Pancreas (tissue), 10 donors: ENCODE data around the gene LSAMP. TPM values are rescaled to one million over a fixed set of nuclear protein-coding genes. Genes with fewer than 3 reads are reported as not detected.

Source experiments
- ATAC-seq, 4 donors: fragments of 200-7000 bp; cut with Tn5 transposase; one replicate each; pipeline versions ENCODE4 v1.8.0 to v1.9.1; 2020; ENCODE audit warnings: mild to moderate bottlenecking in 4 of 4, moderate library complexity in 4 of 4
- DNase-seq, 6 donors: peaks; one replicate each; pipeline ENCODE4 v3.0.0-alpha.2; 2020
- FAIRE-seq: peaks from 2 replicates; lab custom pipeline; 2012; peaks lifted over from hg19 to GRCh38; lab: Jason Lieb, UNC
- H3K27ac ChIP-seq, 4 donors: fragments of 200-600 bp; sonication (generic); 1 replicate in 3 of 4; 2 replicates in 1 of 4; pipeline versions ENCODE4 v1.5.0 to v1.8.0; 2020
- H3K27me3 ChIP-seq, 4 donors: fragments of 200-600 bp; one replicate each; pipeline ENCODE4 v1.8.0; 2021
- H3K36me3 ChIP-seq, 3 donors: fragments of 200-600 bp; sonication (generic) in 1 of 3; one replicate each; pipeline versions ENCODE4 v1.5.0 to v1.8.0; 2020 to 2021
- H3K4me1 ChIP-seq, 3 donors: fragments of 200-600 bp; one replicate each; pipeline ENCODE4 v1.8.0; 2021
- H3K4me3 ChIP-seq, 4 donors: fragments of 200-600 bp; sonication (generic) in 2 of 4; one replicate each; pipeline versions ENCODE4 v1.5.0 to v1.8.0; 2020 to 2021
- H3K9me3 ChIP-seq, 4 donors: fragments of 200-600 bp; one replicate each; pipeline ENCODE4 v1.8.0; 2021
- WGBS, 2 donors: extraction: QIAGEN DNeasy Blood & Tissue Kit; methylation state at CpG; one replicate each; pipeline ENCODE4 v1.1.7; 2013; 5-methylcytosine and 5-hydroxymethylcytosine counted together
- intact Hi-C, 3 donors: fragments of 100-400 bp; cut with DNase I; formaldehyde crosslinking; loops; one replicate each; pipeline versions ENCODE4 v1.11.1 to v1.14.2; 2022
- polyA plus RNA-seq, 2 donors: library from polyadenylated mRNA; stranded (reverse); fragments of 200-250 nt; gene quantifications; one replicate each; pipeline ENCODE4 v1.2.3, GENCODE V29; 2013
- total RNA-seq, 6 donors: library from RNA; stranded (reverse); fragmentation: NEBNext Ultra II Directional in 4 of 6; extraction: Animal tissue kit (Norgen Biotek cat#: 25700) in 4 of 6; gene quantifications; one replicate each; pipeline versions ENCODE4 v1.2.1 to v1.2.4, GENCODE V29; 2021 to 2023
- TF ChIP-seq, protein P1 (sequence below), 4 donors: fragments of 200-600 bp; sonication (generic) in 3 of 4; IDR thresholded peaks; one replicate each; pipeline versions ENCODE4 v1.5.0 to v1.8.0; 2021; ENCODE audit warnings: antibody characterized with exemption in 4 of 4
- donor health status: healthy with polysubstance abuse.
- donor health status: DM: no; HTN: no; CAD: no; lungs with moderate emphysema.
- donor health status: DM: no; HTN: no; CAD: no.
- donor health status: control.
- donor health status: control.
- donor health status: Bipolar disorder and iron deficiency.
- donor health status: DM: yes; HTN: yes; CAD: no.
- donor health status: DM: no; HTN: no; CAD: no.
- donor health status: DM: no; HTN: no; CAD: no.
- donor health status: DM: yes; HTN: yes; CAD: no.

Gene LSAMP
- total and polyA plus RNA-seq, 8 donors, result 0.51 to 5.5 (median 1.5) TPM

DNA sequence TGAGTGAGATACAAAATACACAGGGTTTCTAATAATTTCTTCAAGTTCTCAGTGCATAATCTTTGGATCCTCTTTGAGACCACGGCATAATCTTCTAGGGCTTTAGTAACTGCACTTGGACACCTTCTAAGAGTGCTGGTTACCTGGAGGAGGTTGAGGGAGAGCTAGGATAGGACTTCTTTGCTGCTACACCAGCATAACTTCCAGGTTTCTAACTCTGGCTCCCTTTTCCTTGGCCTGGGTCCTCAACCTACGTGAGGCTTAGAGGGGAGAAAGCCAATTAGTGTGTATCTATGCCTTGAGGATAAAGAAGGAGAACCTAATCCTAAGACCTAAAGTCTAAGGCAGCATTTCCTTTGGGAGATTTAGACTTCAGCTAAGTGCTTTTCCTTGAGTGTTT, 184.8 kb downstream of the LSAMP start:
- Histone ChIP-seq H3K27ac (no peak overlapping the region), H3K4me3 (no peak overlapping the region), H3K27me3 (no peaks in the 10 kb centered on the region), H3K36me3 (no peaks in the 10 kb centered on the region), H3K9me3 (no peaks in the 10 kb centered on the region), H3K4me1 (no peaks in the 10 kb centered on the region)
- TF ChIP-seq, protein P1, sequence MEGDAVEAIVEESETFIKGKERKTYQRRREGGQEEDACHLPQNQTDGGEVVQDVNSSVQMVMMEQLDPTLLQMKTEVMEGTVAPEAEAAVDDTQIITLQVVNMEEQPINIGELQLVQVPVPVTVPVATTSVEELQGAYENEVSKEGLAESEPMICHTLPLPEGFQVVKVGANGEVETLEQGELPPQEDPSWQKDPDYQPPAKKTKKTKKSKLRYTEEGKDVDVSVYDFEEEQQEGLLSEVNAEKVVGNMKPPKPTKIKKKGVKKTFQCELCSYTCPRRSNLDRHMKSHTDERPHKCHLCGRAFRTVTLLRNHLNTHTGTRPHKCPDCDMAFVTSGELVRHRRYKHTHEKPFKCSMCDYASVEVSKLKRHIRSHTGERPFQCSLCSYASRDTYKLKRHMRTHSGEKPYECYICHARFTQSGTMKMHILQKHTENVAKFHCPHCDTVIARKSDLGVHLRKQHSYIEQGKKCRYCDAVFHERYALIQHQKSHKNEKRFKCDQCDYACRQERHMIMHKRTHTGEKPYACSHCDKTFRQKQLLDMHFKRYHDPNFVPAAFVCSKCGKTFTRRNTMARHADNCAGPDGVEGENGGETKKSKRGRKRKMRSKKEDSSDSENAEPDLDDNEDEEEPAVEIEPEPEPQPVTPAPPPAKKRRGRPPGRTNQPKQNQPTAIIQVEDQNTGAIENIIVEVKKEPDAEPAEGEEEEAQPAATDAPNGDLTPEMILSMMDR (IDR thresholded peaks at IDR 0.05), result no peak
- intact Hi-C loops, result no loop called here
- FAIRE-seq (no peak), ATAC-seq (no peak), DNase-seq (no peak)
- WGBS, 2 donors, result 53 to 63% methylated on average over 2 of the region's 2 CpGs

DNA sequence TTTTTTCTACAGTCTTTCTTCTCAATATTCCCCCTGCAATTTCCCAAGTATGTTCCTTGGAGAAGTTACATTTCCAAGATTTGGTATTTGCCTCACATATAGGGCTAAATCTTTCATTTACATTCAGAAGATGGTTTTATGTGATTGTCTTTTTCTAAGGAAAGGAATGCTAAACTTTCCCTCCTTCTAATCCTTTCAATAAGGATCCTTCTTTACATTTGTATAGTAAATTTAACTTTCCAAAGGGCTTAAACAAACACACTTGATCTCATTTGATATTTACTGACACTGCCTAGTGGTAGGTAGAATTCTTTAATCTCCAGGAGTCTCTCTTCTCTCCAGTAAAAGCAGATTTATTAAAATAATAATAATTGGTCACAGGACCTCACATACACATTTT, 185.3 kb downstream of the LSAMP start:
- DNase-seq (no peak), FAIRE-seq (no peak), ATAC-seq (no peak)
- H3K4me1 ChIP-seq, result no peaks in the 10 kb centered on the region
- intact Hi-C loops, result no loop called here
- H3K9me3 ChIP-seq, result no peaks in the 10 kb centered on the region
- no peak overlapping the region for H3K4me3 ChIP-seq
- no peaks in the 10 kb centered on the region for H3K36me3 ChIP-seq
- H3K27ac ChIP-seq, result no peak overlapping the region
- TF ChIP-seq, protein P1 (IDR thresholded peaks at IDR 0.05), result no peak
- H3K27me3 ChIP-seq, result no peaks in the 10 kb centered on the region

DNA sequence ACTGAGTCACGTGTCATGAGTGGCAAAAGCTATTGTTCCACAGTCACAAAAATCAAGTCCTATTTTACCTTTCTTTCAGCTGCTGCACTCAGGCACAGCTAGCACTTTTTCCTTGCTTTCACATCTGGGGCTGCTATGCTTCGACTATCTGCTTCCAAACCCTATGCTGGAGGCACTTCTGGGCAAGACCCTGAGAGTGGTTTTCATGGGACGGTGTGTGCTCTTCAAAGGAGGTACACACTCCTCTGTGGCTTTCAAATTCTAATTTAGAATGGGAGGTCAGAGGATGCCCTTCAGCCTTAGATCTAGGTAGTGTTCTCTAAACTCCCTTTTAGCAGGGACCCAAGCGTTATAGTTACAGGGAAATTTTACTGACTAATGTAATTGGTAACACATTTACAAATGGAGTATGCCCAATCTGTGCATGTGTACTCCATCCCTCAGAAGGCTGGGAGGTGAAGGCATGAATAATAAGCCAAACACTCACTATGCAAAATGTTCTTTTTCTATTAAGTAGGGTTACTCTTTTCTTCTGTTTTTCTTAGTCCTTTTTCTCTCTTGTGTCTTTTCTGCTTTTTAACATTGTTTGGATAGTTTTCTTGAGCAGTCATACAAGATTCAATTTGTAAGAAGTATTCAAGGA, 188.3 kb downstream of the LSAMP start:
- WGBS, 2 donors, result 49 to 50% methylated on average over 4 of the region's 4 CpGs
- intact Hi-C loops, result no loop called here
- no peak overlapping the region for H3K27ac ChIP-seq
- H3K4me3 ChIP-seq, result no peak overlapping the region
- DNase-seq (no peak), FAIRE-seq (no peak), ATAC-seq (no peak)
- TF ChIP-seq, protein P1 (IDR thresholded peaks at IDR 0.05), result no peak
- no peaks in the 10 kb centered on the region for H3K36me3 ChIP-seq
- no peaks in the 10 kb centered on the region for H3K4me1 ChIP-seq
- no peaks in the 10 kb centered on the region for H3K9me3 ChIP-seq
- no peaks in the 10 kb centered on the region for H3K27me3 ChIP-seq

DNA sequence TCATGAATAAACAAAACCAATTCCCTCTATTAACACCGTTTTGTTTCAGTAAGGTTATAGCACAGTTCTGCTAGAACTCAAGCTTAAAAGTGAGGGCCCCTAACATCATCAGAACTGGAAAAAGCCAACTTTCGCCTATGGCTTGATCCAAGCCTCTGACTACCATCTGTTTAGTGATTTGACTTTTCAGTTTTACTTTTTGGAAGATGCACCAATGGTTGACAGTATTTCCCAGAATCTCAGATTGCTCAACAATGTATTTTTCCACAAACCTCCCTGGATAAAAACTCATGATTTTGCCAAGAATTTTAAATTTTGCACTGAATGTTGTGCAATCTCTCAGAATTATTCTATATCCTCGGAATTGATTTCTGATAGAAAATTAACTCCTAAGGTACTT, 190.7 kb downstream of the LSAMP start:
- Histone ChIP-seq H3K4me3 (no peak overlapping the region), H3K4me1 (no peaks in the 10 kb centered on the region), H3K27me3 (no peaks in the 10 kb centered on the region), H3K36me3 (no peaks in the 10 kb centered on the region), H3K27ac (no peak overlapping the region), H3K9me3 (no peaks in the 10 kb centered on the region)
- WGBS, 2 donors, result 48 to 53% methylated on average over 3 of the region's 3 CpGs
- ATAC-seq (no peak), DNase-seq (no peak), FAIRE-seq (no peak)
- TF ChIP-seq, protein P1 (IDR thresholded peaks at IDR 0.05), result no peak
- intact Hi-C loops, result no loop called here

DNA sequence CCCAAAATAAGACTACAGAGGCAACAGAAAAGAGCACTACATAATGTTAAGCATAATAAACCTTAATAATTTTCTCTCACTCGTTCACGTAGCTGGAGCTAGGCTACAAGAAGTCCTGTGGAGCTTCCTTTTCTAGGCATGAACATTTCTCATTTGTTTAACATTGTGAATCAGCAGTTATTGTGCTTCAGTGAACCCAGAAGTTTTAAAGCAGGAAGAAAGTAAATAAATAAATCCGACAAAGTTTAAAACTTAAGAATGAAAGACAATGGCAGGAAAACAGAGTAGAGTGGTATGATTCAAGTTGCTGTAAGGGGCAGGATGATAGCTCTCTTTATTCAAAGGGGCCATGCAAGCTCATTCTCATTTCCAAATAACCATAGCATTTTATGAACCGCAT, 191.8 kb downstream of the LSAMP start:
- TF ChIP-seq, protein P1 (IDR thresholded peaks at IDR 0.05), result no peak
- FAIRE-seq (no peak), DNase-seq (no peak), ATAC-seq (no peak)
- Histone ChIP-seq H3K27me3 (no peaks in the 10 kb centered on the region), H3K4me3 (no peak overlapping the region), H3K27ac (no peak overlapping the region), H3K9me3 (no peaks in the 10 kb centered on the region), H3K4me1 (no peaks in the 10 kb centered on the region), H3K36me3 (no peaks in the 10 kb centered on the region)
- intact Hi-C loops, result no loop called here
- WGBS, 2 donors, result 40 to 45% methylated on average over 4 of the region's 4 CpGs
